GM21390 (cell line): ENCODE measurements around the gene NDUFS8.

Experiments used
- ATAC-seq: cut with Tn5 transposase; IDR thresholded peaks from one replicate; pipeline ENCODE4 v1.9.1; 2021; ENCODE audit not compliant: unreplicated experiment

The NDUFS8 gene

GRCh38 chr11:68048681-68049508 lies 18.4 kb downstream of the NDUFS8 start:
- ATAC-seq = no peak

DNA sequence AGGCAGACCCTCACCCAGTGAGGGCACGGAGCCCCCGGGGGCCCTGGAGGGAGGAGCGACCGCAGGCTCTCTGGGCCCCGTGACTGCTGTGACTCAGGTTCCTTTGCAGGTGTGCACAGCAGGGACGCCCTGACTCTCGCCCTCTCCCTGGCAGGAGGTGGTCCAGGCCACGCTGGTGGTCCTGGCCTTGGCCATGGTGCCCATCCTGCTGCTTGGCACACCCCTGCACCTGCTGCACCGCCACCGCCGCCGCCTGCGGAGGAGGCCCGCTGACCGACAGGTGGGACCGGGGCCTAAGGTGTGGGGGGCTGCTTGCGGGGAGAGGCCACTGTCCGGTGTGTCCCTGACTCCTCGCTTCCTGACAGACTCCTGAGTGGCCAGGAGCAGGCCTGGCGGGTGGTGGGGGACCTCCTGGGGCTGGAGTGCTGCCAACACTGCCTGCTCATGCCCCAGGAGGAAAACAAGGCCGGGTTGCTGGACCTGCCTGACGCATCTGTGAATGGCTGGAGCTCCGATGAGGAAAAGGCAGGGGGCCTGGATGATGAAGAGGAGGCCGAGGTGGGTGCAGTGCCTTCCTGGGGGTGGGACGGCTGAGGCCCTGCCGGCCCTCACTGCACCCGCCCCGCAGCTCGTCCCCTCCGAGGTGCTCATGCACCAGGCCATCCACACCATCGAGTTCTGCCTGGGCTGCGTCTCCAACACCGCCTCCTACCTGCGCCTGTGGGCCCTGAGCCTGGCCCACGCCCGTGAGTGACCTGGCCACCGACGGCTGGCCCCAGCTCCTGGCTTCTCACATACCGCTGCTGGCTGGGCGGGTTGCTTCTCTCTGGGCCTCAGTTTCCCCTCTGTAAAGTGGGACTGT lies 19.3 kb downstream of the NDUFS8 start:
- no peak for ATAC-seq

DNA sequence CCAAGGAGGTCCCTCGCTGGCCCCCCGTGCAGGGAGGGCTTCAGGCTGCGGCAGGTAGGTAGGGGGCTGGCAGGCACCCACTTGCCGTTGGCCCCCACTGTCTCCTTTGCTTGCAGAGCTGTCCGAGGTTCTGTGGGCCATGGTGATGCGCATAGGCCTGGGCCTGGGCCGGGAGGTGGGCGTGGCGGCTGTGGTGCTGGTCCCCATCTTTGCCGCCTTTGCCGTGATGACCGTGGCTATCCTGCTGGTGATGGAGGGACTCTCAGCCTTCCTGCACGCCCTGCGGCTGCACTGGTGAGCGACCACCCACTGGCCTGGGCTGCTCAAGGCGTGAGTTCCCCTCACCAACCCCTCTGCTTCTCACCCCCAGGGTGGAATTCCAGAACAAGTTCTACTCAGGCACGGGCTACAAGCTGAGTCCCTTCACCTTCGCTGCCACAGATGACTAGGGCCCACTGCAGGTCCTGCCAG lies 19.9 kb downstream of the NDUFS8 start:
- no peak for ATAC-seq

DNA sequence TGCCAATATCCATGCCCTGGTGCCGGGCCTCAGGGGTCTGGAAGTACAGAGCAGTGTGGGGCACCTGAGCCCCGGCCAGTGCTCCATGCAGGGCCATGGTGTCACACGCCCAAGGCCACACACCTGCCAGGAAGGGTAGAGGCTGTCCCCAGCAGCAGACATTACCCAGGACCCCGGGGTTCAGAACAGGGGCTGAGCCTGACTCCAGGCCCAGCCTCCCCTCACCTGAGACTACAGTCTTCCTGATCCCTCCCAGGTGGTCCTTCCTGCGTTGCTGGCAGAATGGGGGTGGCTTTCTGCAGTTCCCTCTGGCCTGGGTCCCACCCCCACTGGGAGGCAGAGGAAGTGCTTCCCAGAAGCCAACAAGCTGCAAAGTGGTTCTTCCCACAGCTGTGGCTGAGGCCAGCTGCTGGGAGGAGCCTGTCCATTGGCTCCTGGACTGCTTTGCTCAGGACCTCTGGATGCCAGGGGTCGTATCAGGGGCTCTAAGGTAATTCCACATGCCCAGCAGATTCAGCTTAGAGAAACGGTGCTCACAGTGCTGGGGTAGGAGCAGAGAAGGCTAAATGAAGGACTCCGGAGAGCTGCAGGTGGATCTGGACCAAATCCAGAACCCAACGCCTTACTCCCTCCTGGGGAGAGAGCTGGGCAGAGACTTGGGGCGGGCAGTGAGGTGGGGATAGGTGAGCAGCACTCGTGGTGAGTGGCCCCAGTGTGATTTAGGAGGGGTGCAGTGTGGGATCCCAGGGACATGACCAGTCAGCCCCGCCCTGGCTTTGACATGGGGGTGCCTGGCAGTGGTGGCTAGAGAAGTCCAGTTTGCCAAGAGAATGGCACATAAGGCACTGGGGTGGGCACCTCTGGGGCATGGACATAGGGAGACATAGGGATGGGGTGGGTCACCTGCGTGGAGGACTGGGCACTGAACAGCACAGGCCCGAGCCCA lies 21.0 kb downstream of the NDUFS8 start:
- ATAC-seq = no peak

DNA sequence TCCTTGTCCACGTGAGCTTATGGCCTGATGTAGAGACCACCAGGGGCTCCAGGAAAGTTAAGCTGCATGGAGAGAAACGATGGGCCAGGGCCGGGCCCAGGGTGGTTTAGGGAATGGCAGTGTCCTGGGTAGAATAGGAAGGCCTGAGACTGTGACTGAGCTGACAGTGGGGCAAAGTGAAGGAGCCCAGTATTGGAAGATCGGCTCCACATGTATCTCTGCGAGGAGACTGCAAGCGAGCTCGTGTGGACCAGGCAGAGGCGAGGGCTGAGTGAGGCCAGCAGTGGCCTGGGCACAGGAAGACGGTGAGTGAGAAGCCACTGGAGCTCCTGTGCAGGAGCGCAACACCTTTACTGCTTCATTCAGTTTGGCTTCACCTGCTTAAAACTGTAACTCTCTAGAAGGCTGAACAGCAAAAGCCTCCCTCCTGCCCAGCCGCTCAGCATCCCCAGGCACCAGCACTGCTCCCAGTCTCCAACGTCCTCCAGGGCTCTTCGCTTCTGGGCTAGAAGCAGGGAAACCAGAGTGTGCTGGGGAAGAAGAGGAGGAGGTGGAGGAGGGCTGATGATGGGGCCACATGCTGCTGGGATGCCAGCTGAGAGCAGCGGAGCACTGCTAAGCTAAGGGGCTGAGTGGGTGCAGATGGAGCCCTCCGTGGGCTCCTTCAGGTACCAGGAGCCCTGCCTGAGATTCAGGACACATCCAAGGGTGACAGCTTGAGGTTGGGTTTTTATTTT lies 21.8 kb downstream of the NDUFS8 start:
- ATAC-seq = no peak

- ATAC-seq = no peak
Measured at GRCh38 chr11:68053117-68053516, 22.6 kb downstream of the NDUFS8 start.

GRCh38 chr11:68053981-68054812 lies 23.7 kb downstream of the NDUFS8 start:
- ATAC-seq = no peak

- ATAC-seq = no peak
Measured at GRCh38 chr11:68056317-68057285, 26.1 kb downstream of the NDUFS8 start.

- ATAC-seq = no peak
Measured at GRCh38 chr11:68057807-68058206, 27.3 kb downstream of the NDUFS8 start.

DNA sequence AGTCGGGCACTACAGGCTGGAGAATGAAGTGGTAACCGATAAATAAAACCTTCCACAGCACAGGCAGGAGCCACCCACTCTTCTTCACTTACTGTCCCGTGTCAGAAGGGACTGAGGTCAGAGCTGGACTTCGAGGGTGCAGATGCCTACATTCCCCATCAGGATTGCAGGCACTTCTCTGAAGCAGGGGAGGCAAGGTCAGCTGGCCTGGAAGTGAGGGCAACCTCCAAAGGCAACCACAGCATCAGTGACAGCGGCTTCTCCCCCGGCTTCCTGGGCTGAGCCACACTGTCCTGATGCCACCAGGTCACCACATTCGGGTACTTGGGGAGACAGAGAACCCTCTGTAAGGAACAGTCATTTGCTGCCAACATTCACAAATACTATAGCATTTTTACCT lies 31.0 kb downstream of the NDUFS8 start:
- no peak for ATAC-seq

- ATAC-seq = no peak
Measured at GRCh38 chr11:68064926-68065325, 34.4 kb downstream of the NDUFS8 start.

DNA sequence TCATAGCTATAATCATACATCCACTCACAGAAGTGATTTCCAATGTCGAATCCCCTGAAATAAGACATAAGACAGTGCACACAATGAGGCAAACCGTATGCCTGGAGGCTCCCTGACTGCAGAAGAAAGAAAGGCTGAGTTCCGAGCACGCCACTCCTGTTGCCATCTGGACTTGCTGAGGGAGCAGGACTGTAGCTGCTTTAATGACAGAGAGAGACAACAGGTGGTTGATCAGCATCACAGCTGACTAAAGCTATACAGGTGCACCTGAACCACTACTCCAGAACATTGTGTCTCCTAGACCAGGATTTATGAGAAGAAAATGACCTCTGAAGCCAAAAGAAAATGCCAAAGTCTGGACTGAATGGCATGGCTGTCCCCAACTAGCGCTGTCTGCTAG lies 35.4 kb downstream of the NDUFS8 start:
- ATAC-seq = no peak

GRCh38 chr11:68066742-68067141 lies 36.3 kb downstream of the NDUFS8 start:
- no peak for ATAC-seq

GRCh38 chr11:68067991-68068390 lies 37.5 kb downstream of the NDUFS8 start:
- ATAC-seq = no peak

DNA sequence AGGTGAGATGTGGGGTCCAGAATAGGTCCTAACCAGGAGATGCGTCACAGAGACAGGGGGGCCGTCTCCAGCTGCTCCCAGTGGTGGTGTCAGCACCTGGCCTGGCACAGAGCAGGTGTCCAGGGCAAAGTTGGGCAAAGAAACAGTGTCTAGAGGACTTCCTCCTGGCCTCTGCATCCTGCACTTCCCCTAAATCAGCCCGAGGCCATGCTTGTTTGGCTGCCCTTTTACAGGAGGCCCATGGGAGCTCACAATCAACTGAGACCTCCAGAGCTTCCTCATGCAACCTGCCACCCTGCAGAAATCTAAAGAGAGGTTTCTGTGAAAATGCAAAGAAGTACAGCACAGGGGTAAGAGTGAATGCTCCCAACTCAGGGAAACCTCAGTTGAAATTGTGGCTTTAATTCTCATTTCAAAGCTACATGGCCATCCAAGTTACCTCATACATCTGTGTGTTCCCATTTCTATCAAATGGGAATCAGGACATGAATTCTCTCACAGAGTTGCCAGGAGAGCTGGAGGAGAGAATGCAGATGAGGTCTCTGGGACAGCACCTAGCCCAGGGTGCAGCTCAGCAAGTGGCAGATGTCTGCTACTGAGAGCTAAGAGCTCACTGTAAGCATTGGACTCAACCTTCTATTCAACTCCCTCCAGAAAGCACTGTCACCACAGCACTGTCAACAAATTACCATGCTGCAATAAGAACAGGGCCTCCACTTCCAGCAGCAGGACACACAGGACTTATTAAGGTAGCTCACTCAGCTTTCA lies 41.0 kb downstream of the NDUFS8 start:
- no peak for ATAC-seq

GRCh38 chr11:68074584-68075352 lies 44.3 kb downstream of the NDUFS8 start:
- no peak for ATAC-seq
